Astrocyte of the cerebellum (primary cell): Measurements from ENCODE around the gene MYO1B.

Experiments
- DNase-seq: peaks from one replicate; pipeline ENCODE4 v3.0.0-alpha.2; 2011; ENCODE audit warnings: low read depth
- H3K4me3 ChIP-seq: 2 replicates; pipeline ENCODE4 v1.5.1; 2011; ENCODE audit warnings: mild to moderate bottlenecking, low read depth, low read length, moderate library complexity
- CTCF ChIP-seq: IDR thresholded peaks from 2 replicates; pipeline ENCODE4 v1.5.1; 2012; ENCODE audit warnings: low read length, low read depth, moderate library complexity, mild to moderate bottlenecking; ENCODE audit errors: missing control alignments
- in situ Hi-C: cut with HindIII; loops from 2 replicates; pipeline ENCODE4 v1.10.0; 2017; ENCODE audit warnings: low sequenced_read_pairs

The MYO1B gene

GRCh38 chr2:191202881-191203397 lies 42.3 kb upstream of the MYO1B start:
- in situ Hi-C loops: no loop called here
- no peak for DNase-seq
- H3K4me3 ChIP-seq: no peak overlapping the region
- TF ChIP-seq CTCF: no peak

GRCh38 chr2:191204433-191204832 lies 40.8 kb upstream of the MYO1B start:
- no peak for DNase-seq
- no peak overlapping the region for H3K4me3 ChIP-seq
- in situ Hi-C loops: no loop called here
- TF ChIP-seq CTCF: no peak

GRCh38 chr2:191206613-191207471 lies 38.4 kb upstream of the MYO1B start:
- no peak overlapping the region for H3K4me3 ChIP-seq
- no peak for TF ChIP-seq CTCF
- in situ Hi-C loops: no loop called here
- no peak for DNase-seq

- in situ Hi-C loops: no loop called here
- no peak for DNase-seq
- H3K4me3 ChIP-seq: no peak overlapping the region
- TF ChIP-seq CTCF: no peak
Measured at GRCh38 chr2:191209340-191209739, 35.9 kb upstream of the MYO1B start.

- no peak for TF ChIP-seq CTCF
- in situ Hi-C loops: no loop called here
- no peak overlapping the region for H3K4me3 ChIP-seq
- no peak for DNase-seq
Measured at GRCh38 chr2:191212119-191212518, 33.1 kb upstream of the MYO1B start.

GRCh38 chr2:191213333-191213732 lies 31.9 kb upstream of the MYO1B start:
- H3K4me3 ChIP-seq: no peak overlapping the region
- no peak for DNase-seq
- TF ChIP-seq CTCF: no peak
- in situ Hi-C loops: no loop called here
